ENCODE measurements around the gene SMPD3. TPM values are rescaled to one million over a fixed set of nuclear protein-coding genes. Genes with fewer than 3 reads are reported as not detected.

SMPD3 gene
- total and polyA plus RNA-seq, 3 donors from 2014 or later: 13.3 to 23.4 (median 20.6) TPM

DNA sequence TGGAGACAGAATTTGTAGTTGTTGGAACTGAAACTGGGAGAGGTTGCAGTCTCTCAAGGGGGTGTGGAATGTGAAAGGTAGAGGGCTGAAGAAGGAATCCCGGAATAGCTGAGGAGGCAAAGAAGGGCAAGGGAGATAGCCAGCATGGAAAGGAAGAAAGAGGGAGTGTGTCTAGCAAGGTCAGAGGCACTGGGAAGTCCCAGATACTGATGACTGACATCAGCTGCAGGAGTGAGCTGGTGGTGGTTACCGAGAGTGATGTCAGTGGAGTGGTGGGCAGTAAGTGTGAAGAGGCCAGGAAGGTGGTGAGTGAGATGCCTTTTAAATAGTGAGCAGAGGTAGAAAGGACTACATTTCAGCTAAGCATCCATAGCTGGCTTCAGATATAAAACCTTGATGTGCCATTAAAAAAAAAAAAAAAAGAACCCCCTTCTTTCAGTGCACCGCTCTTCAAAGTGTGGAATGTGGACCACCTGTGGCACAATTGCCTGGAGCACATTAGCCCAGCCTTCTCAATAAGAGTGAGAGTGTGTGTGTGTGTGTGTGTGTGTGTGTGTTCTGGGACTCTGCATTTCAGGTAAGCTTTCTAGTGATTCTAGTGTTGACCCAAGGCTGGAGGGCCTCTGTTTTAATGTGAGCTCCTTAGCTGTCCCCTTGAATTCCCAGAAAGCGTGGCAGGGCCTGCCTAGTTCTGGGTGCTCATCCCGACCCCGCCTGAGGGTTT, 129.0 kb downstream of the SMPD3 start:
- H3K9me3 ChIP-seq: no peaks in the 10 kb centered on the region
- TF ChIP-seq POLR2A (IDR thresholded peaks at IDR 0.05): no peak
- no peak for TF ChIP-seq CTCF (IDR thresholded peaks at IDR 0.05)
- 84 to 87% methylated on average over 6 of the region's 6 CpGs for whole genome bisulfite sequencing, 2 donors
- H3K27me3 ChIP-seq: no peaks in the 10 kb centered on the region
- no peaks in the 10 kb centered on the region for H3K4me1 ChIP-seq
- no peaks in the 10 kb centered on the region for H3K36me3 ChIP-seq (ENCODE audit: low read depth, missing control alignments)
- intact Hi-C loops (cut with DNase I; ENCODE audit: low total_unique reads): no loop called here
- H3K4me3 ChIP-seq: no peak overlapping the region
- no peak for DNase-seq
- H3K27ac ChIP-seq: no peak overlapping the region

- Histone ChIP-seq H3K4me3 (no peak overlapping the region), H3K27me3 (no peaks in the 10 kb centered on the region), H3K27ac (no peak overlapping the region), H3K9me3 (no peaks in the 10 kb centered on the region), H3K4me1 (peaks cover 7% of the 10 kb centered on the region), H3K36me3 (ENCODE audit: low read depth, missing control alignments) (no peaks in the 10 kb centered on the region)
- intact Hi-C loops (cut with DNase I; ENCODE audit: low total_unique reads): loop anchor here (5.0 kb wide), 1 partner anchor 51 kb away; the partner anchor contains the start of gene SLC7A6
- no peak for DNase-seq
- WGBS, 2 donors: 84 to 90% methylated on average over 4 of the region's 4 CpGs
- no peak for TF ChIP-seq CTCF (IDR thresholded peaks at IDR 0.05)
- no peak for TF ChIP-seq POLR2A (IDR thresholded peaks at IDR 0.05)
Observed at GRCh38 chr16:68313116-68313515, 135.2 kb downstream of the SMPD3 start.

- intact Hi-C loops (cut with DNase I; ENCODE audit: low total_unique reads): loop anchor here (5.0 kb wide), 1 partner anchor 49 kb away; the partner anchor contains the start of gene SLC7A6
Observed at GRCh38 chr16:68310774-68311511, 137.4 kb downstream of the SMPD3 start, which contains the start of the genes PRMT7 and SLC7A6OS. Gene PRMT7 (plus strand): TSS chr16:68311019. CDS start chr16:68315980, 4,961 bp downstream. Gene SLC7A6OS (minus strand): TSS chr16:68310946. CDS start chr16:68310926, 20 bp downstream.

GRCh38 chr16:68310437-68310773, 137.9 kb downstream of the SMPD3 start:
- 1% methylated on average over 29 of the region's 29 CpGs; no CpG with 5 or more reads in 1 of the 2 donors for WGBS, 2 donors
- Histone ChIP-seq H3K4me1 (peaks cover 7% of the 10 kb centered on the region), H3K4me3 (peak overlapping the region; percentile 67 to 92), H3K9me3 (no peaks in the 10 kb centered on the region), H3K27ac (peak overlapping the region; percentile 31 to 71), H3K27me3 (no peaks in the 10 kb centered on the region), H3K36me3 (ENCODE audit: low read depth, missing control alignments) (no peaks in the 10 kb centered on the region)
- intact Hi-C loops (cut with DNase I; ENCODE audit: low total_unique reads): loop anchor here (5.0 kb wide), 1 partner anchor 48 kb away; the partner anchor contains the start of gene SLC7A6
- no peak for DNase-seq
- TF ChIP-seq CTCF (IDR thresholded peaks at IDR 0.05) (no peak), POLR2A (IDR thresholded peaks at IDR 0.05) (no peak)

More at GRCh38 chr16:68310774-68311511, 137.4 kb downstream of the SMPD3 start, which contains the start of the genes PRMT7 and SLC7A6OS:
- Histone ChIP-seq H3K4me3 (peak within 1 kb of the TSS; percentile 67 to 92), H3K27me3 (no peaks in the 10 kb centered on the region), H3K27ac (peak within 1 kb of the TSS; percentile 31 to 71), H3K4me1 (peaks cover 7% of the 10 kb centered on the region), H3K36me3 (ENCODE audit: low read depth, missing control alignments) (no peaks in the 10 kb centered on the region), H3K9me3 (no peaks in the 10 kb centered on the region)
- TF ChIP-seq POLR2A (IDR thresholded peaks at IDR 0.05) (no peak), CTCF (IDR thresholded peaks at IDR 0.05) (peak in 2 of 3 experiments; percentile 35 to 47)
- DNase-seq: peak; percentile 97
- WGBS, 2 donors: 0 to 13% methylated on average over 3 to 62 of the region's 62 CpGs
